G401 (cell line): ENCODE results near the gene RASSF8. TPM values are rescaled to one million over a fixed set of nuclear protein-coding genes. Genes with fewer than 3 reads are reported as not detected.

Source experiments
- DNase-seq: peaks from one replicate; pipeline ENCODE4 v3.0.0-alpha.2; 2015; ENCODE audit warnings: low spot score
- in situ Hi-C: cut with HindIII; loops from 2 replicates; pipeline ENCODE4 v1.10.0; 2016; ENCODE audit warnings: low sequenced_read_pairs, mixed read lengths
- total RNA-seq: library from RNA; depleted of rRNA; stranded (reverse); fragments of >200 nt; shearing (Covaris generic); gene quantifications from 2 replicates; pipeline ENCODE4 v1.2.3, GENCODE V29; 2014

The RASSF8 gene
- total RNA-seq, 1 experiment from 2014 or later: 13.7 TPM

GRCh38 chr12:25985316-25986175 is 27.1 kb downstream of the RASSF8 start:
- in situ Hi-C loops: no loop called here

GRCh38 chr12:25986180-25986579 is 27.7 kb downstream of the RASSF8 start:
- DNase-seq: no peak
- in situ Hi-C loops: no loop called here

More at GRCh38 chr12:25985316-25986175, 27.1 kb downstream of the RASSF8 start:
- peak; percentile 64 for DNase-seq

DNA sequence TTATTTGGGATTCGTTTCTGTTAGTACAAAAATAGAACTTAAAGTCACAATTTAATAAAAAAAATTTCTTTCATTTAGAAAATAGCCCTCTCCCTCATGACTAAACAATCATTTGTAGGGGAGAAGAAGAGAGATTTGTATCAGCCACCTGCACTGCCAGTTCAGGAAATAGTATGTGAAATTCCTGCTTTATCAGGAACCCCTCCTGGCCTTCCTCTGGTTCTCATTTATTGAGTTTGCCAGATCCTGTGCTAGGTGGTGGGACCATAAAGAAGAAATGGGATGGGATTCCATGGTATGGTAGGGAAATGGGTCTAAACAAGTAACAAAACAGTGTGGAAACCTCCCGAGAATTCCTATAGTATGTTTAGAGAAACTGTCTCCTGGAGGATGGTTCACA is 30.0 kb downstream of the RASSF8 start:
- DNase-seq: no peak
- in situ Hi-C loops: no loop called here

- in situ Hi-C loops: no loop called here
- no peak for DNase-seq
These were observed 32.0 kb downstream of the RASSF8 start for GRCh38 chr12:25990495-25990894.

GRCh38 chr12:25992026-25992782 is 33.7 kb downstream of the RASSF8 start:
- in situ Hi-C loops: no loop called here
- no peak for DNase-seq

GRCh38 chr12:25993901-25994651 is 35.6 kb downstream of the RASSF8 start:
- in situ Hi-C loops: no loop called here
- no peak for DNase-seq

DNA sequence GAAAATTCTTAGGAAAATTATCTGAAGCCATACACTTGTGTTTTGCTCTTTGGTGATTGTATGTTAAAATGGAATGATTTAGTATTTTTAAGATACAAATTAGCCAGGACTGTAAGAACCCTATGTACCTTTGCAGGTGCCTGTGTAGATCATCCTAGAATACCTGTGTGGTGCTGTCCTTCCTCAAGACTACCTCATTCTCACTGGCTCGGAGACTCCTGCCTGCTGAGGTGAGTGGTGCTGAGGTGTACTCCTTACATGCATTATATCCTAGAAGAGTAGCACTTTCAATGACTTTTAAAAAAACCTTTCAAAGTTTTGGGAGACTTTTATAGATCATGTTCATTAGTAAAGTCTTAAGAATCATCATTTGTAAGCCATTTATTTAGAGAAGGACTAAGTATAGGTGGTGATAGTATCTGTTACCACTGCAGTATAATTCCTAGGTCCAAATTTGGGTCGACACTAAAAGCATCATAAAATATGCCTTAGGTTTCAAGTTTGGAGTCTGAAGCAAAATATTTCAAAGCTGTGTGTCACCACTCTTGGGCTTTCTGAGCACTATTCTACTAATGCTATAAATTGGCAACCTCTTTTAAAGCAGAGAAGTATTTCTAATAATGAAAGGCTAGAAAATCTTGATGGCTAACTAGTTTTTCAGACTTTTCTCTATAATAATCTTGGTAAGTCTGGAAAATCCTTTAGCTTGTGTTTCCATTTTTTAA is 36.6 kb downstream of the RASSF8 start:
- in situ Hi-C loops: no loop called here
- no peak for DNase-seq

DNA sequence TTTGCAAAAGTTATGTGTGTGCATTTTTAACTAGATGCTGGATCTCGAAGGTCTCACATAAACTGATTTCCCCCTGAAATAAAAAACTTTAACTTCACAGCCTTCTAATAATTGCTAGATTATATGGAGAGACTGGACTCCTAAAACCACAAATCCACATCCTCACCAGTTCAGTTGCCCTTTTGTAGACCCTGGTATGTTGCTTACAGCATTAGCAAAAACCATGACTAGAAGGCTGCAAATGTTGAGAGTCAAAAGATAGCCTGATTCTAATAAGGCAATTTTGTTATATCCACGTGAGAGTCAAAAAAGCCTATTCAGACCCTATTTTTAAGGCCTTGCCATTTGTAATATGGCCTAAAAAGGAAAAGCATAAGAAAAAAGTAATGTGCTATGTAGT is 37.4 kb downstream of the RASSF8 start:
- in situ Hi-C loops: no loop called here

GRCh38 chr12:25996677-25997076 is 38.2 kb downstream of the RASSF8 start:
- in situ Hi-C loops: no loop called here

More for the DNA sequence above, 37.4 kb downstream of the RASSF8 start:
- DNase-seq: no peak

DNA sequence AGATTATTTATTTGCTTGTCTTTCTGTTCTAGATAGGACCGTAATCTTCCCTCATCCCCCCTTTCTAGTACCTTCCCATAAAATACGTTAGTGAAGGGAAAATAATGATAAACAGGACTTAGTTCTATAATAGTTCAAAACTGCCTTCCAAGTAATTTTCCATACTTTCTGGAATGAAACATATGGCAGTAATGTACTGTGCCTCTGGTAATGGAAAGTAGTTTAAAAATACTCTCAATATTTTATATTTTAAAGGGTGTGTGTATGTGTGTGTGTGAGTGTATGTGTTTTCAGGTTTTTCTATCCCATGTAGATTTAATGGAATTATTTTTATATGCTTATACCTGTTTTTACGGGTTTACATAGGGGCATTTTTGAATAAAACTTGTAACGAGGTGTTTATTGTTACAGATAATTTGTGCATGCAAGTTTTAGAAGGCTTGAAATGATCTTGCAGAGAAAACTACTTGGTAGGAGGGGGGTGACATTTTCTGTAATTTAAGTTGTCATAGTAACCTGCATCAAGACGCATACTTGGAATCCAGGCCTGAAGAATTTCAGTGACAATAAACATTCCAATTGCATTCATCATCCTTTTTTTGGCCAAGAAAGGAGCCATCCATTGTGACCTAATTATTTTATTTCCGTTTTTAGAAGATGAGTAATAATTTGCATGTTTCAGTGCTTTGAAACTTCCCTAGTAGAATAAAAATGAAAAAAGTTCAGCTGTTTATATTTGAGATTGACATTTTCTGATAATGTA is 38.9 kb downstream of the RASSF8 start:
- DNase-seq: no peak
- in situ Hi-C loops: no loop called here

More at GRCh38 chr12:25996677-25997076, 38.2 kb downstream of the RASSF8 start:
- no peak for DNase-seq

DNA sequence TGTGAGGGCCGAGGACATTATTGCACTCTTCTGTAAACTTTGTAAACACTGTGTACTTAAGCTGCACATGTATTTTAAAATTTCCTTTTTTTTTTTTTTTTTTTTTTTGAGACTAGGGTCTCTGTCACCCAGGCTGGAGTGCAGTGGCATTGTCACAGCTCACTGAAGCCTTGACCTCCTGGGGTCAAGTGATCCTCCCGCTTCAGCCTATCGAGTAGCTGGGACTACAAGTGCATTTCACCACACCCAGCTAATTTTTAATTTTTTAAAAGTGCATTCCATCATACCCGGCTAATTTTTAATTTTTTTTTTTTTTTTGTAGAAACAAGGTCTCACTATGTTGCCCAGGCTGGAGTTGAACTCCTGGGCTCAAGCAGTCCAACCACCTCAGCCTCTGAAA is 42.4 kb downstream of the RASSF8 start:
- in situ Hi-C loops: no loop called here
- DNase-seq: no peak

DNA sequence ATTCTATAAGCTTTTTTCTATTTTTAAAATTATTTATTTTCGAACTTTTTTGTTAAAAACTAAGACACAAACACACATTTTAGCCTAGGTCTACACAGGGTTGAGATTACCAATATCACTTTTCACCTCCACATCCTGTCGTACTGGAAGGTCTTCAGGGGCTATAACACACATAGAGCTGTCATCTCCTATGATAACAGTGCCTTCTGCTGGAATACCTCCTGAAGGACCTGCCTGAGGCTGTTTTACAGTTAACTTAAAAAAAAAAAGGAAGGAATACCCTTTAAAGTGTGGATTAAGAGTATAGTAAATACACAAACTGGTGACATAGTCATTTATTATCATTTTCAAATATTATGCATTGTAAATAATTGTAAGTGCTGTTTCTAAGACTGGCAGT is 43.0 kb downstream of the RASSF8 start:
- in situ Hi-C loops: no loop called here
- DNase-seq: no peak

GRCh38 chr12:26003065-26003464 is 44.6 kb downstream of the RASSF8 start:
- in situ Hi-C loops: no loop called here
- DNase-seq: no peak

- in situ Hi-C loops: no loop called here
- no peak for DNase-seq
These were observed 49.1 kb downstream of the RASSF8 start for GRCh38 chr12:26007566-26007965.

- DNase-seq: no peak
- in situ Hi-C loops: no loop called here
These were observed 51.1 kb downstream of the RASSF8 start for GRCh38 chr12:26009593-26009992.

DNA sequence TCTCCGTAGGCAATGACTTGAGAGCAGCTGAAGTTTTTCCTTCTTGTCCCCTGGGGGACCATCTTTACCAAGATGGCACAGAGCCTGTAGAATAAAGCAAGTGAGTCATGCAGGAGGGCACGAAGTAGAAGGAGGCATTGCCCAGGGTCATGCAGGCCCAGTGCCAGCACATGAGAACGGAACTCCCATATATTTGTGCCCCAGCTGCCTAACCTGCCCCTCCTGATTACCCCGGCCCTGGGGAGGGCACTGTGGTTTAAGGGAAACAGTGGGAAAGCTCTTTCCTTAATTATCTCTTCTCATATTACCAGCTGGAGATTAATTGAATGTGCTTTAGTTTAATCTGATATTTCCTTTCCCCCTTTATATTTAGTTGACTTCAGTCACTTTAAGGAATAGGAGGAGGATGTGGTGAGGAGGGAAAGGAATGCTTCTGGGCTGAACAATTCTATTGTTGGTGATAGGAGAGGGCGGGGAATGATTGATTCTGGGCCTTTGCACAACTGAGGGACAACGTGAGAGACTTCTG is 51.9 kb downstream of the RASSF8 start:
- in situ Hi-C loops: no loop called here
- DNase-seq: no peak

DNA sequence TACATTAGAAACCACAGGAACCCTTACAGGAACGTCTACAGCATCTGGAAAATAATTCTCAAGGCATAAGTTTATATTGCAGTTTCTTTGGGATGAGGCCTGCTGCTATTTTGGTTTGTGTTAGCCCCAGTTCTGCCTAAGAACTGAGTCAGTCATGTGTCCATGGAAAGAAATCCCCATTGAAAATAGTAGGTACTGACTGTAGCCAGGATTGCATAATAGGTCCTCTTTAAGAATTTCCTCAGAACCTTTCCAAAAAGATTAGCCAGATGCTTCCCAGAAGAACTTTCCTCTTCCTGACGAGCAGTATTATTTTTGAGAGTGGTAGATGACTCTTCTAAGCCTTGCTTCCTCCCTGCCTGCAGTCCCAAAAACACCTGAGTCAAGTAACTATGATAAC is 52.6 kb downstream of the RASSF8 start:
- DNase-seq: no peak
- in situ Hi-C loops: no loop called here

DNA sequence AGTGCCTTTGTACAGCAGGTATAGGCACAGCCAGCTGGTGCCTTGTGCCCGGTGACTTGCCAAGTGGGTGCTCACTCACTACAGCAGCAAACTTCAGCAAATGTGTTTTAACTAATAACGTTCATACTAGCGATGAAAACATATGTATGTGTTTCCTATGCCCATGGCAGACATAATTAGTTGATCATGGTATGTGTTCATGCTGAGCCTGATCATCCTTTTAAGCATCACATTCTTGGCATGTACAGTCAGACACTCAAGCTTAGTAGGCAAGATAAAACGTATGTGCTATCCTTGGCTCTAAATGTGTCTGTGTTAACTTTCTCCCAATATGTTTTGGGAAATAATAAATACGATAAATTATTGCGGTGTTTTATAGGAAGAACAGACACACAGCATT is 55.6 kb downstream of the RASSF8 start:
- in situ Hi-C loops: no loop called here

More for the DNA sequence above, 55.6 kb downstream of the RASSF8 start:
- DNase-seq: peak; percentile 41
